GM12878 (cell line): Measurements from ENCODE around the gene PRKRIP1. TPM values are rescaled to one million over a fixed set of nuclear protein-coding genes. Genes with fewer than 3 reads are reported as not detected.

Experiments used
- BCL11A ChIP-seq: IDR thresholded peaks from 2 replicates; pipeline ENCODE4 v1.6.1; 2011; ENCODE audit warnings: low read depth, low read length
- CBFB ChIP-seq: IDR thresholded peaks from 2 replicates; pipeline ENCODE4 v1.6.1; 2016; ENCODE audit warnings: antibody characterized with exemption, low read depth
- CREB1 ChIP-seq: IDR thresholded peaks from 2 replicates; pipeline ENCODE4 v1.6.1; 2012; ENCODE audit warnings: low read depth, mild to moderate bottlenecking, inconsistent platforms
- CREM ChIP-seq: IDR thresholded peaks from 2 replicates; pipeline ENCODE4 v1.6.1; 2014; ENCODE audit warnings: antibody characterized with exemption, low read depth
- IKZF1 ChIP-seq: fragments of 450-650 bp; conservative IDR thresholded peaks from 2 replicates; pipeline ENCODE4 v1.6.1; 2017; ENCODE audit warnings: antibody characterized with exemption, mild to moderate bottlenecking
- POLR2AphosphoS2 ChIP-seq: IDR thresholded peaks from 2 replicates; pipeline ENCODE4 v1.6.1; 2011; ENCODE audit warnings: low read depth, mild to moderate bottlenecking, low read length, improper control_type of control experiment, moderate library complexity
- POU2F2 ChIP-seq: IDR thresholded peaks from 3 replicates; pipeline ENCODE4 v1.6.1; 2011; ENCODE audit warnings: low read depth, mild to moderate bottlenecking, low read length, borderline replicate concordance
- RUNX3 ChIP-seq: IDR thresholded peaks from 2 replicates; pipeline ENCODE4 v1.6.1; 2012; ENCODE audit warnings: low read length, inconsistent platforms
- SMC3 ChIP-seq: IDR thresholded peaks from 2 replicates; pipeline ENCODE4 v1.6.1; 2011; ENCODE audit warnings: low read length, improper control_type of control experiment, borderline replicate concordance
- STAT3 ChIP-seq: IDR thresholded peaks from 2 replicates; pipeline ENCODE4 v1.6.1; 2011; ENCODE audit warnings: low read depth, low read length, improper control_type of control experiment
- YY1 ChIP-seq: IDR thresholded peaks from 2 replicates; pipeline ENCODE4 v1.6.1; 2011; ENCODE audit warnings: low read depth, mild to moderate bottlenecking, low read length
- ZNF24 ChIP-seq: fragments of 450-650 bp; IDR thresholded peaks from 2 replicates; pipeline ENCODE4 v1.6.1; 2017; ENCODE audit warnings: antibody characterized with exemption, mild to moderate bottlenecking
- polyA plus RNA-seq, 11 experiments: library from polyadenylated mRNA; depleted of rRNA in 4 of 11; unstranded in 6 of 11; stranded (reverse) in 5 of 11; fragments of >200 nt; fragmentation: Nextera tagmentation in 4 of 11; fragmentation: Illumina TruSeq in 1 of 11; extraction: Ambion mirVana in 4 of 11; extraction: Trizol in 1 of 11; gene quantifications; 1 replicate in 1 of 11; 2 replicates in 10 of 11; pipeline versions ENCODE4 v1.2.1 to v1.2.3, GENCODE V29; 2011 to 2016; ENCODE audit warnings: inconsistent platforms in 2 of 11, missing spikeins in 2 of 11, low read depth in 1 of 11
- total RNA-seq, 4 experiments: library from RNA; depleted of rRNA in 3 of 4; stranded (reverse); fragments of >200 nt in 3 of 4; fragmentation: Illumina TruSeq in 1 of 4; extraction: Trizol in 1 of 4; gene quantifications; 2 replicates each; pipeline versions ENCODE4 v1.2.1 to v1.2.3, GENCODE V29; 2013 to 2021
- TF ChIP-seq, protein P1 (sequence below), 3 experiments: IDR thresholded peaks in 2 of 3; conservative IDR thresholded peaks in 1 of 3; 2 replicates each; pipeline ENCODE4 v1.5.1; 2011; ENCODE audit warnings: low read depth in 3 of 3, low read length in 3 of 3, mild to moderate bottlenecking in 3 of 3, control low read depth in 2 of 3, moderate library complexity in 2 of 3, inconsistent platforms in 1 of 3, mixed read lengths in 1 of 3; ENCODE audit not compliant: control insufficient read depth in 2 of 3, insufficient read depth in 1 of 3; ENCODE audit errors: extremely low read depth in 1 of 3
- TF ChIP-seq, protein P2 (sequence below): fragments of 450-650 bp; IDR thresholded peaks from 2 replicates; pipeline ENCODE4 v1.6.1; 2017; ENCODE audit warnings: low read depth, mild to moderate bottlenecking, moderate library complexity
- TF ChIP-seq, protein P3 (sequence below): fragments of 450-650 bp; IDR thresholded peaks from 2 replicates; pipeline ENCODE4 v1.6.1; 2014; ENCODE audit warnings: mild to moderate bottlenecking

The PRKRIP1 gene
- total and polyA plus RNA-seq, 10 of the 15 experiments (the other 5 are each of a cell fraction or from before 2014, with no cell fraction given) = 17.0 to 38.4 (median 25.5) TPM

DNA sequence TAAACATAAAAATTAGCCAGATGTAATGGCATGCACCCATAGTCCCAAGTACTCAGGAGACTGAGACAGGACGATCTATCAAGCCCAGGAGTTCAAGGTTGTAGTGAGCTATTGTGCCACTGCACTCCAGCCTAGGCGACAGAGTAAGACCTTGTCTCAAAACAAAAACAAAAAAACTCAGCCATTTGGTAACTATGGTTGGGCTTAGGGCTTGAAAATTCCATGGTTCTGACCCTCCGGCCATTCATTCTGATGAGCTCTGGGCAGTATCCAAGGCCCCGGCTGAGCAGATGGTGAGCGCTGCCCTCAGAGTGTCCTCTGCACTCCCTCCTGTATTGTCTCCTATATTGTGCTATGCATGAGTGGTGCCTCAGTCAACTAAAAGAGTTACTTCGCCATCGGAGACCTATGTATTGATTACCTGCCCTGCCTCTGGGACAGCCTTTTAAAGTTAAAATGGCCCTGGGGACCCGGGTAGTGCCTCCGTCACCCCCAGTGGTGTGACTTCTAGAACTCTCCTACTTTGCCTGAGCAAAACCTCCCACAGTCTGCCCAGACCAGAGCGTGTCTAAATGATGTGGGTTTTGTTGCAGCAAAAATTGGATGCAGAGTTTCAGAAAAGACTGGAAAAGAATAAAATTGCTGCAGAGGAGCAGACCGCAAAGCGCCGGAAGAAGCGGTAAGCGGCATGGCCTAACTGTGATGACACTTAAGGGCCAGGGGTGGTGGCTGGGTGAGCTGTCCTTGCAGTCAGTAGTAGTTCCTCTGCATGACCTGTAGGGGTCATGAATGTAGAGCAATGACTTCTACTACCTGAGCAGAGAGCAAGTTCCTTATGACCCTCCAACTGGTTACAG is 8.1 kb downstream of the PRKRIP1 start (continued):
- TF ChIP-seq BCL11A (0 out of 2 replicates have a peak, but pooled peaks have one; percentile 3), CBFB (no peak), POLR2AphosphoS2 (no peak), SMC3 (peak; percentile 79), ZNF24 (no peak), CREB1 (peak; percentile 34; the same call in 1 of the 2 replicates), CREM (peak; percentile 29; the same call in 1 of the 2 replicates), IKZF1 (0 out of 2 replicates have a peak, but pooled peaks have one; percentile 16), POU2F2 (peak; percentile 57; the same call in 1 of the 3 replicates), YY1 (no peak), STAT3 (no peak), RUNX3 (peak; percentile 71)
- TF ChIP-seq, protein P1, sequence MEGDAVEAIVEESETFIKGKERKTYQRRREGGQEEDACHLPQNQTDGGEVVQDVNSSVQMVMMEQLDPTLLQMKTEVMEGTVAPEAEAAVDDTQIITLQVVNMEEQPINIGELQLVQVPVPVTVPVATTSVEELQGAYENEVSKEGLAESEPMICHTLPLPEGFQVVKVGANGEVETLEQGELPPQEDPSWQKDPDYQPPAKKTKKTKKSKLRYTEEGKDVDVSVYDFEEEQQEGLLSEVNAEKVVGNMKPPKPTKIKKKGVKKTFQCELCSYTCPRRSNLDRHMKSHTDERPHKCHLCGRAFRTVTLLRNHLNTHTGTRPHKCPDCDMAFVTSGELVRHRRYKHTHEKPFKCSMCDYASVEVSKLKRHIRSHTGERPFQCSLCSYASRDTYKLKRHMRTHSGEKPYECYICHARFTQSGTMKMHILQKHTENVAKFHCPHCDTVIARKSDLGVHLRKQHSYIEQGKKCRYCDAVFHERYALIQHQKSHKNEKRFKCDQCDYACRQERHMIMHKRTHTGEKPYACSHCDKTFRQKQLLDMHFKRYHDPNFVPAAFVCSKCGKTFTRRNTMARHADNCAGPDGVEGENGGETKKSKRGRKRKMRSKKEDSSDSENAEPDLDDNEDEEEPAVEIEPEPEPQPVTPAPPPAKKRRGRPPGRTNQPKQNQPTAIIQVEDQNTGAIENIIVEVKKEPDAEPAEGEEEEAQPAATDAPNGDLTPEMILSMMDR (IDR thresholded peaks at IDR 0.05 in 2 of 3, conservative IDR thresholded peaks at IDR 0.05 in 1 of 3; ENCODE audit: control insufficient read depth in 2 of 3, extremely low read depth in 1 of 3, insufficient read depth in 1 of 3, low read depth in 3 of 3, low read length in 3 of 3) = peak; percentile 87 to 90 (median 89)
- TF ChIP-seq, protein P2, sequence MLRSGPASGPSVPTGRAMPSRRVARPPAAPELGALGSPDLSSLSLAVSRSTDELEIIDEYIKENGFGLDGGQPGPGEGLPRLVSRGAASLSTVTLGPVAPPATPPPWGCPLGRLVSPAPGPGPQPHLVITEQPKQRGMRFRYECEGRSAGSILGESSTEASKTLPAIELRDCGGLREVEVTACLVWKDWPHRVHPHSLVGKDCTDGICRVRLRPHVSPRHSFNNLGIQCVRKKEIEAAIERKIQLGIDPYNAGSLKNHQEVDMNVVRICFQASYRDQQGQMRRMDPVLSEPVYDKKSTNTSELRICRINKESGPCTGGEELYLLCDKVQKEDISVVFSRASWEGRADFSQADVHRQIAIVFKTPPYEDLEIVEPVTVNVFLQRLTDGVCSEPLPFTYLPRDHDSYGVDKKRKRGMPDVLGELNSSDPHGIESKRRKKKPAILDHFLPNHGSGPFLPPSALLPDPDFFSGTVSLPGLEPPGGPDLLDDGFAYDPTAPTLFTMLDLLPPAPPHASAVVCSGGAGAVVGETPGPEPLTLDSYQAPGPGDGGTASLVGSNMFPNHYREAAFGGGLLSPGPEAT = peak; percentile 18; the same call in 1 of the 2 replicates
- TF ChIP-seq, protein P3, sequence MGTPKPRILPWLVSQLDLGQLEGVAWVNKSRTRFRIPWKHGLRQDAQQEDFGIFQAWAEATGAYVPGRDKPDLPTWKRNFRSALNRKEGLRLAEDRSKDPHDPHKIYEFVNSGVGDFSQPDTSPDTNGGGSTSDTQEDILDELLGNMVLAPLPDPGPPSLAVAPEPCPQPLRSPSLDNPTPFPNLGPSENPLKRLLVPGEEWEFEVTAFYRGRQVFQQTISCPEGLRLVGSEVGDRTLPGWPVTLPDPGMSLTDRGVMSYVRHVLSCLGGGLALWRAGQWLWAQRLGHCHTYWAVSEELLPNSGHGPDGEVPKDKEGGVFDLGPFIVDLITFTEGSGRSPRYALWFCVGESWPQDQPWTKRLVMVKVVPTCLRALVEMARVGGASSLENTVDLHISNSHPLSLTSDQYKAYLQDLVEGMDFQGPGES = no peak
